ENCODE results near the gene PCSK1N. TPM values are rescaled to one million over a fixed set of nuclear protein-coding genes. Genes with fewer than 3 reads are reported as not detected.

Gene PCSK1N
- total RNA-seq, 1 donor from 2014 or later, result 74.2 TPM

DNA sequence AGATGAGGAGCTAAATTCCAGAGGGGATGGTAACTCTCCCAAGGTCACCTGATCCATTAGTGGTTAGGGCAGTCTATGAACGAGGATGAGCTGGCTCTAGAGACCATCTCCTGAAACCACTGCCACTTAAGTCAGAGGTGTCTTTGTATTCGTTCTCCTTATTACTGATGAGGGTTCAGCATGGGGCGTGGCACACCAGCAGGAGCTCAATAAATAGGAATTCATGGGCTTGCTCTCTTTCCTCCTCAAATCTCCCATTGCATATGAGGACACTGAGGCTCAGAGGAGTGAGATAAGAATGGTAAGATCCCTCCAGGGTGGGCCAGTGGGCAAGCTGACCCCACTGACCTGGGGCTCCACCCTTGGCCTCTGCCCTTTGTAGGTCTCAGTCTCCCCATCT lies 50.7 kb downstream of the PCSK1N start:
- no peak for DNase-seq (ENCODE audit: low spot score)
- Mint-ChIP-seq H3K4me3 (ENCODE audit: unreplicated experiment) (no peak overlapping the region), H3K27ac (ENCODE audit: unreplicated experiment) (no peak overlapping the region), H3K4me1 (ENCODE audit: low read depth) (no peaks in the 10 kb centered on the region), H3K27me3 (ENCODE audit: low read depth) (peaks cover 17% of the 10 kb centered on the region), H3K9me3 (ENCODE audit: low read depth) (peaks cover 8% of the 10 kb centered on the region), H3K36me3 (ENCODE audit: low read depth) (no peaks in the 10 kb centered on the region)
- TF ChIP-seq, protein P1, sequence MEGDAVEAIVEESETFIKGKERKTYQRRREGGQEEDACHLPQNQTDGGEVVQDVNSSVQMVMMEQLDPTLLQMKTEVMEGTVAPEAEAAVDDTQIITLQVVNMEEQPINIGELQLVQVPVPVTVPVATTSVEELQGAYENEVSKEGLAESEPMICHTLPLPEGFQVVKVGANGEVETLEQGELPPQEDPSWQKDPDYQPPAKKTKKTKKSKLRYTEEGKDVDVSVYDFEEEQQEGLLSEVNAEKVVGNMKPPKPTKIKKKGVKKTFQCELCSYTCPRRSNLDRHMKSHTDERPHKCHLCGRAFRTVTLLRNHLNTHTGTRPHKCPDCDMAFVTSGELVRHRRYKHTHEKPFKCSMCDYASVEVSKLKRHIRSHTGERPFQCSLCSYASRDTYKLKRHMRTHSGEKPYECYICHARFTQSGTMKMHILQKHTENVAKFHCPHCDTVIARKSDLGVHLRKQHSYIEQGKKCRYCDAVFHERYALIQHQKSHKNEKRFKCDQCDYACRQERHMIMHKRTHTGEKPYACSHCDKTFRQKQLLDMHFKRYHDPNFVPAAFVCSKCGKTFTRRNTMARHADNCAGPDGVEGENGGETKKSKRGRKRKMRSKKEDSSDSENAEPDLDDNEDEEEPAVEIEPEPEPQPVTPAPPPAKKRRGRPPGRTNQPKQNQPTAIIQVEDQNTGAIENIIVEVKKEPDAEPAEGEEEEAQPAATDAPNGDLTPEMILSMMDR (IDR thresholded peaks at IDR 0.05), result no peak

DNA sequence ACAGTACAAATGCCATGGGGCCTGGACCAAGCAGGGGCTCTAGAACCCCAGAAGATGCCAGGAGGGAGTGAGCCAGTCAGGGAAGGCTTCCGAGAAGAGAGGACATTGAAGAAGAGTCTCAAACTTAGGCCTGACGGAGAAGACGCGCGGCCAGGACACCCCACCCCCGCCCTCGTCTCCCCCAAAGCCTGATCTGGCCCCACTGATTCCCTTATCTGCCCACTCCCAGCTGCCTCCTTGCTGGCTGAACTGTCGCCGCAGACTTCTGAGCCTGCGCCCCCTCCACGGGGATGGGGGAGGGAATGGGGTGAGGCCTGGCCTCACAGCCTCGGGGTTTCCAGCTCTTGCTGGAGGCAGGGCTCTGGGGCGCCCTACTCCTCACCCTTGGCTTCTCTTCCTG lies 52.6 kb downstream of the PCSK1N start:
- H3K36me3 Mint-ChIP-seq (ENCODE audit: low read depth), result no peaks in the 10 kb centered on the region
- H3K4me1 Mint-ChIP-seq (ENCODE audit: low read depth), result no peaks in the 10 kb centered on the region
- no peak overlapping the region for H3K27ac Mint-ChIP-seq (ENCODE audit: unreplicated experiment)
- TF ChIP-seq, protein P1 (IDR thresholded peaks at IDR 0.05), result no peak
- DNase-seq (ENCODE audit: low spot score), result no peak
- no peak overlapping the region for H3K4me3 Mint-ChIP-seq (ENCODE audit: unreplicated experiment)
- H3K27me3 Mint-ChIP-seq (ENCODE audit: low read depth), result peaks cover 13% of the 10 kb centered on the region
- peaks cover 10% of the 10 kb centered on the region for H3K9me3 Mint-ChIP-seq (ENCODE audit: low read depth)

DNA sequence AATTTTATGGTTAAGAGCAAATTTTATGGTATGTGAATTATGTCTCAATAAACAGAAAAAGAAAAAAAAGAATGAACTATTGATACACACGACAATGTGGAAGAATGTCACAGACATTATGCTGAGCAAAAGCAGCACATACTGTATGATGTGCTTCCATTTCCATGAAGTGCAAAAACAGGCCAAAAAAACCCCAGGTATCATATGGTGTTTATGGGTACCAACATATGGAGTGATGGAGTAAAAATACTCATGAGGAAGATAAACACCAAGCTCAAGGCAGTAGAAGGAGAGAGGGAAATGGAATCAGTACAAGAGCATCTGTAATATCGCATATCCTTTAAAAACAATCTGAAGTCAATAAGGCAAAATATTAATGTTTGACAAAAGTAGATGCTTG lies 53.2 kb downstream of the PCSK1N start:
- DNase-seq (ENCODE audit: low spot score), result no peak
- Mint-ChIP-seq H3K27me3 (ENCODE audit: low read depth) (peaks cover 14% of the 10 kb centered on the region), H3K36me3 (ENCODE audit: low read depth) (no peaks in the 10 kb centered on the region), H3K4me3 (ENCODE audit: unreplicated experiment) (no peak overlapping the region), H3K27ac (ENCODE audit: unreplicated experiment) (no peak overlapping the region), H3K4me1 (ENCODE audit: low read depth) (no peaks in the 10 kb centered on the region), H3K9me3 (ENCODE audit: low read depth) (peaks cover 14% of the 10 kb centered on the region)
- TF ChIP-seq, protein P1 (IDR thresholded peaks at IDR 0.05), result no peak

DNA sequence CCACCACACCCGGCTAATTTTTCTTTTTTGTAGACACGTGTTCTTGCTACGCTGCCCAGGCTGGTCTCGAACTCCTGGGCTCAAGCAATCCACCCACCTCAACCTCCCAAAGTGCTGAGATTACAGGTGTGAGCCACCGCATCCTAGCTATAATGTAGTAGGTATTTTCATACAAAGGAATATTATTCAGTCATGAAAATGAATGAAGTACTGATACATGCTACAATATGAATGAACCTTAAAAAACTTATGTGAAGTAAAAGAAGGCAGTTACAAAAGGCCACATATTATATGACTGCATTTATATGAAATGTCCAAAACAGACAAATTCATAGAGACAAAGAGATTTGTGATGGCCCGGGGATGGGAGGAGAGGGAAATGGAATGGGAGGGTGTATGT lies 53.7 kb downstream of the PCSK1N start:
- Mint-ChIP-seq H3K4me1 (ENCODE audit: low read depth) (peaks cover 4% of the 10 kb centered on the region), H3K36me3 (ENCODE audit: low read depth) (no peaks in the 10 kb centered on the region), H3K27me3 (ENCODE audit: low read depth) (peaks cover 9% of the 10 kb centered on the region), H3K4me3 (ENCODE audit: unreplicated experiment) (no peak overlapping the region), H3K9me3 (ENCODE audit: low read depth) (peaks cover 12% of the 10 kb centered on the region), H3K27ac (ENCODE audit: unreplicated experiment) (no peak overlapping the region)
- DNase-seq (ENCODE audit: low spot score), result no peak
- TF ChIP-seq, protein P1 (IDR thresholded peaks at IDR 0.05), result no peak

Other genes with a start within 250 kb of the PCSK1N start
- gene WDR13, start 238.1 kb downstream of the PCSK1N start, total RNA-seq, result 87.7 to 92.9 TPM (median 92.3 TPM) in 3 replicates
- 0.24 to 1.3 TPM (median 0.37 TPM) in 3 replicates for gene WAS, start 151.8 kb downstream of the PCSK1N start, total RNA-seq
- 3.0 to 4.7 TPM (median 3.6 TPM) in 3 replicates for gene SUV39H1, start 138.9 kb downstream of the PCSK1N start, total RNA-seq
- gene GLOD5, start 73.9 kb downstream of the PCSK1N start, total RNA-seq, result not detected in 3 replicates
- gene GATA1, start 49.0 kb downstream of the PCSK1N start, total RNA-seq, result not detected in 3 replicates
- gene HDAC6, start 33.5 kb downstream of the PCSK1N start, total RNA-seq, result 87.3 to 117 TPM (median 94.8 TPM) in 3 replicates
- gene ERAS, start 9.1 kb downstream of the PCSK1N start, total RNA-seq, result 0.22 TPM in 1 of 3 replicates, not detected in the others
- gene TIMM17B, start 62.2 kb upstream of the PCSK1N start, total RNA-seq, result 37.7 to 41.6 TPM (median 38.0 TPM) in 3 replicates
- 58.4 to 61.7 TPM (median 61.7 TPM) in 3 replicates for gene PQBP1, start 62.3 kb upstream of the PCSK1N start, total RNA-seq
- gene SLC35A2, start 76.0 kb upstream of the PCSK1N start, total RNA-seq, result 32.3 to 39.2 TPM (median 38.9 TPM) in 3 replicates
- 4.3 to 5.1 TPM (median 4.6 TPM) in 3 replicates for gene PIM2, start 83.4 kb upstream of the PCSK1N start, total RNA-seq
- 47.4 to 49.0 TPM (median 47.5 TPM) in 3 replicates for gene OTUD5, start 122.0 kb upstream of the PCSK1N start, total RNA-seq
- gene KCND1, start 136.2 kb upstream of the PCSK1N start, total RNA-seq, result 1.4 to 1.7 TPM (median 1.6 TPM) in 3 replicates
- 28.8 to 37.5 TPM (median 32.7 TPM) in 3 replicates for gene GRIPAP1, start 166.7 kb upstream of the PCSK1N start, total RNA-seq
- gene TFE3, start 207.7 kb upstream of the PCSK1N start, total RNA-seq, result 39.3 to 42.5 TPM (median 41.2 TPM) in 3 replicates
- 6.9 to 7.7 TPM (median 7.3 TPM) in 3 replicates for gene CCDC120, start 223.4 kb upstream of the PCSK1N start, total RNA-seq
- gene PRAF2, start 238.4 kb upstream of the PCSK1N start, total RNA-seq, result 51.9 to 58.3 TPM (median 53.4 TPM) in 3 replicates
- 49.2 to 63.0 TPM (median 49.3 TPM) in 3 replicates for gene WDR45, start 244.3 kb upstream of the PCSK1N start, total RNA-seq

Measured in chondrocyte (in vitro differentiated cells).